PFSK-1 (cell line): ENCODE results near the gene NR4A3.

Experiments used
- FOXP2 ChIP-seq: optimal IDR thresholded peaks from 2 replicates; pipeline ENCODE3; 2011; ENCODE audit warnings: borderline replicate concordance, control low read depth, inconsistent platforms; ENCODE audit not compliant: insufficient read depth; ENCODE audit errors: extremely low read length, extremely low read depth
- POLR2AphosphoS5 ChIP-seq: IDR thresholded peaks from 2 replicates; pipeline ENCODE4 v1.6.1; 2012; ENCODE audit warnings: low read depth, mild to moderate bottlenecking, control low read depth, low read length, moderate library complexity
- SIN3A ChIP-seq: IDR thresholded peaks from 2 replicates; pipeline ENCODE4 v1.6.1; 2012; ENCODE audit warnings: mild to moderate bottlenecking, low read length, moderate library complexity, borderline replicate concordance; ENCODE audit not compliant: insufficient read depth
- TAF1 ChIP-seq: IDR thresholded peaks from 2 replicates; pipeline ENCODE4 v1.6.1; 2012; ENCODE audit warnings: low read length, control low read depth, borderline replicate concordance; ENCODE audit not compliant: insufficient read depth
- TF ChIP-seq, protein P1 (sequence below), 2 experiments: IDR thresholded peaks; 2 replicates each; pipeline versions ENCODE4 v1.6.1 to v1.8.0; 2011 to 2012; ENCODE audit warnings: low read depth in 2 of 2, low read length in 2 of 2, control low read depth in 1 of 2, inconsistent platforms in 1 of 2, mild to moderate bottlenecking in 1 of 2, moderate library complexity in 1 of 2; ENCODE audit not compliant: insufficient read depth in 1 of 2

DNA sequence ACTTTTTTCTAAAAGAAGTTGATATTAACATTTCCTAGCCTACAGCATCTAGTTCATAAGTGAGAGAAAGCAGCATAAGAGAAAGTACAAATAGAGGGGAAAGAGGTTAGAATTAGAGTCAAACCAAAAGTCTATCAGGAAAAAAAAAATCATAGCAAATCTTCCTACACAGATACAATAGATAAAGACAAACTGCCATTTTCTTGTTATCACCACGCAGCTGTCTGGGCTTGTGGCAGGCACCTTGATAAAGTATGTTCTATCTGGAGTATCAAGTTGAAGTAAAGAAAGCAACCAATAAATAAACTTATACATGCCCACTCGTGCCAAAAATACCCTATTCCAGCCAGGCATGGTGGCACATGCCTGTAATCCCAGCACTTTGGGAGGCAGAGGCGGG is 5.3 kb upstream of the NR4A3 start:
- TF ChIP-seq POLR2AphosphoS5 (no peak), SIN3A (no peak), TAF1 (no peak), FOXP2 (no peak)
- TF ChIP-seq, protein P1, sequence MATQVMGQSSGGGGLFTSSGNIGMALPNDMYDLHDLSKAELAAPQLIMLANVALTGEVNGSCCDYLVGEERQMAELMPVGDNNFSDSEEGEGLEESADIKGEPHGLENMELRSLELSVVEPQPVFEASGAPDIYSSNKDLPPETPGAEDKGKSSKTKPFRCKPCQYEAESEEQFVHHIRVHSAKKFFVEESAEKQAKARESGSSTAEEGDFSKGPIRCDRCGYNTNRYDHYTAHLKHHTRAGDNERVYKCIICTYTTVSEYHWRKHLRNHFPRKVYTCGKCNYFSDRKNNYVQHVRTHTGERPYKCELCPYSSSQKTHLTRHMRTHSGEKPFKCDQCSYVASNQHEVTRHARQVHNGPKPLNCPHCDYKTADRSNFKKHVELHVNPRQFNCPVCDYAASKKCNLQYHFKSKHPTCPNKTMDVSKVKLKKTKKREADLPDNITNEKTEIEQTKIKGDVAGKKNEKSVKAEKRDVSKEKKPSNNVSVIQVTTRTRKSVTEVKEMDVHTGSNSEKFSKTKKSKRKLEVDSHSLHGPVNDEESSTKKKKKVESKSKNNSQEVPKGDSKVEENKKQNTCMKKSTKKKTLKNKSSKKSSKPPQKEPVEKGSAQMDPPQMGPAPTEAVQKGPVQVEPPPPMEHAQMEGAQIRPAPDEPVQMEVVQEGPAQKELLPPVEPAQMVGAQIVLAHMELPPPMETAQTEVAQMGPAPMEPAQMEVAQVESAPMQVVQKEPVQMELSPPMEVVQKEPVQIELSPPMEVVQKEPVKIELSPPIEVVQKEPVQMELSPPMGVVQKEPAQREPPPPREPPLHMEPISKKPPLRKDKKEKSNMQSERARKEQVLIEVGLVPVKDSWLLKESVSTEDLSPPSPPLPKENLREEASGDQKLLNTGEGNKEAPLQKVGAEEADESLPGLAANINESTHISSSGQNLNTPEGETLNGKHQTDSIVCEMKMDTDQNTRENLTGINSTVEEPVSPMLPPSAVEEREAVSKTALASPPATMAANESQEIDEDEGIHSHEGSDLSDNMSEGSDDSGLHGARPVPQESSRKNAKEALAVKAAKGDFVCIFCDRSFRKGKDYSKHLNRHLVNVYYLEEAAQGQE (IDR thresholded peaks at IDR 0.05; ENCODE audit: insufficient read depth in 1 of 2, low read depth in 2 of 2, low read length in 2 of 2), result no peak
